Activated CD4-positive, alpha-beta T cell treated with anti-CD3 and anti-CD28 coated beads, Interleukin-2, amount 10 ng/mL, durations not matched to agents 24 days and 14 days (primary cell): Measurements from ENCODE around the gene ST3GAL4. TPM values are rescaled to one million over a fixed set of nuclear protein-coding genes. Genes with fewer than 3 reads are reported as not detected.
"Not testable (repeated sequence)": the region's sequence is repeated elsewhere in the genome, so short reads cannot be mapped to it uniquely, and the experiment has no call there.

Source experiments
- DNase-seq: peaks from one replicate; pipeline ENCODE4 v3.0.0; 2022
- H3K27ac Mint-ChIP-seq: one replicate; pipeline ENCODE4 v1.8.0; 2022; ENCODE audit warnings: mild to moderate bottlenecking, mixed read lengths
- H3K27me3 Mint-ChIP-seq: one replicate; pipeline ENCODE4 v1.8.0; 2022; ENCODE audit warnings: mixed read lengths
- H3K36me3 Mint-ChIP-seq: one replicate; pipeline ENCODE4 v1.8.0; 2022; ENCODE audit warnings: low read depth, mild to moderate bottlenecking, mixed read lengths
- H3K4me1 Mint-ChIP-seq: one replicate; pipeline ENCODE4 v1.8.0; 2021; ENCODE audit warnings: mixed read lengths
- H3K4me3 Mint-ChIP-seq: one replicate; pipeline ENCODE4 v1.8.0; 2022; ENCODE audit warnings: mild to moderate bottlenecking, moderate library complexity, mixed read lengths
- H3K9me3 Mint-ChIP-seq: one replicate; pipeline ENCODE4 v1.8.0; 2021; ENCODE audit warnings: mixed read lengths
- intact Hi-C: fragments of 100-400 bp; cut with micrococcal nuclease; formaldehyde crosslinking; loops from one replicate; pipeline ENCODE4 v1.15.1; 2023
- total RNA-seq: library from RNA; stranded (reverse); gene quantifications from 2 replicates; pipeline ENCODE4 v1.2.3, GENCODE V29; 2022

Gene ST3GAL4
- total RNA-seq, 1 donor from 2014 or later, result 13.3 TPM

- Mint-ChIP-seq H3K4me1 (peaks cover 26% of the 10 kb centered on the region), H3K9me3 (no peaks in the 10 kb centered on the region), H3K4me3 (peak overlapping the region; percentile 83), H3K36me3 (peaks cover 15% of the 10 kb centered on the region), H3K27ac (peak overlapping the region; percentile 20), H3K27me3 (no peaks in the 10 kb centered on the region)
- DNase-seq, result no peak
- intact Hi-C loops, result no loop called here
Observed at GRCh38 chr11:126357055-126357962, 1.8 kb downstream of the ST3GAL4 start.

- H3K4me3 Mint-ChIP-seq, result no peak overlapping the region
- peaks cover 9% of the 10 kb centered on the region for H3K36me3 Mint-ChIP-seq
- peaks cover 18% of the 10 kb centered on the region for H3K4me1 Mint-ChIP-seq
- no peak for DNase-seq
- no peaks in the 10 kb centered on the region for H3K9me3 Mint-ChIP-seq
- H3K27ac Mint-ChIP-seq, result no peak overlapping the region
- no peaks in the 10 kb centered on the region for H3K27me3 Mint-ChIP-seq
- intact Hi-C loops, result no loop called here
Observed at GRCh38 chr11:126357969-126358762, 2.7 kb downstream of the ST3GAL4 start.

GRCh38 chr11:126358763-126359160, 3.3 kb downstream of the ST3GAL4 start:
- H3K27ac Mint-ChIP-seq, result no peak overlapping the region
- no peak overlapping the region for H3K4me3 Mint-ChIP-seq
- DNase-seq, result no peak
- H3K36me3 Mint-ChIP-seq, result peaks cover 6% of the 10 kb centered on the region
- peaks cover 13% of the 10 kb centered on the region for H3K4me1 Mint-ChIP-seq
- intact Hi-C loops, result no loop called here
- no peaks in the 10 kb centered on the region for H3K27me3 Mint-ChIP-seq
- no peaks in the 10 kb centered on the region for H3K9me3 Mint-ChIP-seq

GRCh38 chr11:126359431-126360048, 4.1 kb downstream of the ST3GAL4 start:
- Mint-ChIP-seq H3K27me3 (no peaks in the 10 kb centered on the region), H3K4me3 (no peak overlapping the region), H3K9me3 (no peaks in the 10 kb centered on the region), H3K4me1 (peaks cover 8% of the 10 kb centered on the region), H3K36me3 (peaks cover 2% of the 10 kb centered on the region), H3K27ac (no peak overlapping the region)
- no peak for DNase-seq
- intact Hi-C loops, result no loop called here

- no peaks in the 10 kb centered on the region for H3K9me3 Mint-ChIP-seq
- H3K4me3 Mint-ChIP-seq, result no peak overlapping the region
- no peaks in the 10 kb centered on the region for H3K27me3 Mint-ChIP-seq
- intact Hi-C loops, result no loop called here
- no peak overlapping the region for H3K27ac Mint-ChIP-seq
- DNase-seq, result no peak
- H3K36me3 Mint-ChIP-seq, result no peaks in the 10 kb centered on the region
- H3K4me1 Mint-ChIP-seq, result peaks cover 6% of the 10 kb centered on the region
Observed at GRCh38 chr11:126360049-126360446, 4.6 kb downstream of the ST3GAL4 start.

- DNase-seq, result no peak
- intact Hi-C loops, result no loop called here
- no peaks in the 10 kb centered on the region for H3K27me3 Mint-ChIP-seq
- no peak overlapping the region for H3K4me3 Mint-ChIP-seq
- no peak overlapping the region for H3K27ac Mint-ChIP-seq
- H3K36me3 Mint-ChIP-seq, result no peaks in the 10 kb centered on the region
- H3K4me1 Mint-ChIP-seq, result peaks cover 6% of the 10 kb centered on the region
- no peaks in the 10 kb centered on the region for H3K9me3 Mint-ChIP-seq
Observed at GRCh38 chr11:126361400-126361799, 5.9 kb downstream of the ST3GAL4 start.

- Mint-ChIP-seq H3K4me3 (no peak overlapping the region), H3K4me1 (no peaks in the 10 kb centered on the region), H3K36me3 (no peaks in the 10 kb centered on the region), H3K27ac (no peak overlapping the region), H3K27me3 (no peaks in the 10 kb centered on the region), H3K9me3 (no peaks in the 10 kb centered on the region)
- intact Hi-C loops, result no loop called here
- DNase-seq, result no peak
Observed at GRCh38 chr11:126362879-126363655, 7.6 kb downstream of the ST3GAL4 start.

- H3K36me3 Mint-ChIP-seq, result no peaks in the 10 kb centered on the region
- H3K4me3 Mint-ChIP-seq, result no peak overlapping the region
- DNase-seq, result no peak
- no peaks in the 10 kb centered on the region for H3K9me3 Mint-ChIP-seq
- peaks cover 3% of the 10 kb centered on the region for H3K4me1 Mint-ChIP-seq
- no peak overlapping the region for H3K27ac Mint-ChIP-seq
- intact Hi-C loops, result no loop called here
- H3K27me3 Mint-ChIP-seq, result no peaks in the 10 kb centered on the region
Observed at GRCh38 chr11:126363706-126364248, 8.3 kb downstream of the ST3GAL4 start.

- H3K27me3 Mint-ChIP-seq, DNase-seq, H3K27ac Mint-ChIP-seq, H3K9me3 Mint-ChIP-seq, H3K4me3 Mint-ChIP-seq, H3K36me3 Mint-ChIP-seq, intact Hi-C loops, H3K4me1 Mint-ChIP-seq: not testable (repeated sequence)
Observed at GRCh38 chr11:126364735-126365134, 9.2 kb downstream of the ST3GAL4 start.

GRCh38 chr11:126365508-126365907, 10.0 kb downstream of the ST3GAL4 start:
- H3K36me3 Mint-ChIP-seq, H3K4me1 Mint-ChIP-seq, H3K9me3 Mint-ChIP-seq, H3K4me3 Mint-ChIP-seq, H3K27ac Mint-ChIP-seq, H3K27me3 Mint-ChIP-seq, DNase-seq, intact Hi-C loops: not testable (repeated sequence)

GRCh38 chr11:126366064-126366822, 10.8 kb downstream of the ST3GAL4 start:
- DNase-seq, result no peak
- Mint-ChIP-seq H3K27ac (peak overlapping the region; percentile 25), H3K36me3 (no peaks in the 10 kb centered on the region), H3K4me3 (no peak overlapping the region), H3K27me3 (no peaks in the 10 kb centered on the region), H3K4me1 (peaks cover 7% of the 10 kb centered on the region), H3K9me3 (no peaks in the 10 kb centered on the region)
- intact Hi-C loops, result no loop called here

GRCh38 chr11:126366823-126367654, 11.6 kb downstream of the ST3GAL4 start:
- H3K27ac Mint-ChIP-seq, H3K9me3 Mint-ChIP-seq, H3K4me1 Mint-ChIP-seq, H3K27me3 Mint-ChIP-seq, H3K36me3 Mint-ChIP-seq, DNase-seq, intact Hi-C loops, H3K4me3 Mint-ChIP-seq: not testable (repeated sequence)
